HCT116 (cell line): ENCODE data around the gene SNX13.

Source experiments
- EGR1 ChIP-seq: IDR thresholded peaks from 2 replicates; pipeline ENCODE4 v1.6.1; 2012; ENCODE audit warnings: low read depth
- EZH2 ChIP-seq: fragments of 200-600 bp; sonication (generic); IDR thresholded peaks from 2 replicates; pipeline ENCODE4 v1.6.1; 2017; ENCODE audit warnings: antibody characterized with exemption, mixed run types
- EZH2phosphoT487 ChIP-seq: fragments of 200-600 bp; IDR thresholded peaks from 2 replicates; pipeline ENCODE4 v1.6.1; 2018; ENCODE audit warnings: antibody characterized with exemption, borderline replicate concordance
- FOSL1 ChIP-seq: IDR thresholded peaks from 2 replicates; pipeline ENCODE4 v1.6.1; 2012; ENCODE audit warnings: low read depth
- POLR2A ChIP-seq: IDR thresholded peaks from 2 replicates; pipeline ENCODE4 v1.7.0; 2011; ENCODE audit warnings: borderline replicate concordance; ENCODE audit not compliant: insufficient read depth, insufficient read length; ENCODE audit errors: extremely low read depth
- POLR2AphosphoS5 ChIP-seq: IDR thresholded peaks from 2 replicates; pipeline ENCODE4 v1.6.1; 2011; ENCODE audit warnings: mild to moderate bottlenecking, low read depth, low read length, moderate library complexity
- SP1 ChIP-seq: IDR thresholded peaks from 2 replicates; pipeline ENCODE4 v1.6.1; 2012; ENCODE audit warnings: low read depth
- YY1 ChIP-seq: IDR thresholded peaks from 2 replicates; pipeline ENCODE4 v1.6.1; 2011; ENCODE audit warnings: low read length, low read depth, moderate library complexity, mild to moderate bottlenecking; ENCODE audit not compliant: insufficient replicate concordance; ENCODE audit errors: extremely low read depth
- ZNF274 ChIP-seq: fragments of 200-500 bp; sonication (Bioruptor generic); IDR thresholded peaks from 2 replicates; pipeline ENCODE4 v1.6.1; 2014; ENCODE audit warnings: mild to moderate bottlenecking, low read depth, low read length, inconsistent platforms
- TF ChIP-seq, protein P1 (sequence below): IDR thresholded peaks from 2 replicates; pipeline ENCODE4 v1.6.1; 2012; ENCODE audit warnings: low read depth
- TF ChIP-seq, protein P2 (sequence below), 3 experiments: fragments of 200-600 bp in 1 of 3; sonication (generic) in 1 of 3; IDR thresholded peaks in 2 of 3; conservative IDR thresholded peaks in 1 of 3; 2 replicates each; pipeline ENCODE4 v1.5.1; 2012 to 2017; ENCODE audit warnings: low read depth in 2 of 3, low read length in 2 of 3, antibody characterized with exemption in 1 of 3, borderline replicate concordance in 1 of 3, control low read depth in 1 of 3, mild to moderate bottlenecking in 1 of 3, mixed read lengths in 1 of 3, mixed run types in 1 of 3, moderate library complexity in 1 of 3; ENCODE audit not compliant: insufficient read depth in 1 of 3

DNA sequence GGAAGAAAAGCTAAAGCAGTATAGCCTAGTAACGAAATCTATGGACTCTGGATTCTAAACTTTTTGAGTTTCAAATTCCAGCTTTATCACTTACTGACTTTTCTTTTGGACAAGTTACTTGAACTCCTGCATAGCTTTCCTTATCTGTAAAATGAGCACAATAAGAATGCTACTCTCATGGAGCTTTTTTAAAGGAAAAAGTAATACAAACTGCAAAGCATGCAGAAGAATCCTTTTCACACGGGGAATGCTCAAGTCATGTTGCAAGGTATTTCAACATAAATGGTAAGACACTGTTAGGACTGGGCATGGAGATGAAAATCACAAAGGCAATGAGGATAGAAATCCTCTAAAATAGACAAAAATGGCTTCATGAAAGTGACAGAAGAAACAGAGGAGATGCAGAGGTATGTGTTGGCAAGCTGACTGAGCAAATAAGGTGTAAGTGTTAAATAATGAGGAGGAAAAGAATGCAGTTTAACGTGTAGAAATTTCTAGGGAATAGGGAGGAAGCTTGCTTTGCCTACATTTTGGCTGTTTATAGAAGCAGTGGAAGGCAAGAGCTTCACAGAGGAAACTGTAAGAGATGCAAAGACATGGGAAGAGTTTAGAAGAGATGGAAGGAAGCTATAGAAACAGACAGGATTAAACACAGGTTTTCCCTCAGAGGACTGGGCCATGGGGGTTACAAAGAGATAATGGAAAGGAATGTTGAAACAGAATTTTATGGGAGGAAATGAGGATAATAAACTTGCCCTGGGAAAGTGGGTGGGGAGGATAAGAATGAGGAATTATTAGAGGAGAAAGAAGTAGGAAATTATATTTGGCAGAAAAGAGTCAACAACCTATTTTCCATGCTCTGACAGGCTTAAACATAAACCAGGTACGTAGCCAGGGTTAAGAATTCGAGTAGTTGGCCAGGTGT, 28.8 kb upstream of the SNX13 start:
- TF ChIP-seq POLR2AphosphoS5 (no peak), YY1 (no peak), EZH2 (no peak), SP1 (no peak), EZH2phosphoT487 (no peak), ZNF274 (no peak), EGR1 (no peak), POLR2A (no peak), FOSL1 (no peak)
- TF ChIP-seq, protein P1, sequence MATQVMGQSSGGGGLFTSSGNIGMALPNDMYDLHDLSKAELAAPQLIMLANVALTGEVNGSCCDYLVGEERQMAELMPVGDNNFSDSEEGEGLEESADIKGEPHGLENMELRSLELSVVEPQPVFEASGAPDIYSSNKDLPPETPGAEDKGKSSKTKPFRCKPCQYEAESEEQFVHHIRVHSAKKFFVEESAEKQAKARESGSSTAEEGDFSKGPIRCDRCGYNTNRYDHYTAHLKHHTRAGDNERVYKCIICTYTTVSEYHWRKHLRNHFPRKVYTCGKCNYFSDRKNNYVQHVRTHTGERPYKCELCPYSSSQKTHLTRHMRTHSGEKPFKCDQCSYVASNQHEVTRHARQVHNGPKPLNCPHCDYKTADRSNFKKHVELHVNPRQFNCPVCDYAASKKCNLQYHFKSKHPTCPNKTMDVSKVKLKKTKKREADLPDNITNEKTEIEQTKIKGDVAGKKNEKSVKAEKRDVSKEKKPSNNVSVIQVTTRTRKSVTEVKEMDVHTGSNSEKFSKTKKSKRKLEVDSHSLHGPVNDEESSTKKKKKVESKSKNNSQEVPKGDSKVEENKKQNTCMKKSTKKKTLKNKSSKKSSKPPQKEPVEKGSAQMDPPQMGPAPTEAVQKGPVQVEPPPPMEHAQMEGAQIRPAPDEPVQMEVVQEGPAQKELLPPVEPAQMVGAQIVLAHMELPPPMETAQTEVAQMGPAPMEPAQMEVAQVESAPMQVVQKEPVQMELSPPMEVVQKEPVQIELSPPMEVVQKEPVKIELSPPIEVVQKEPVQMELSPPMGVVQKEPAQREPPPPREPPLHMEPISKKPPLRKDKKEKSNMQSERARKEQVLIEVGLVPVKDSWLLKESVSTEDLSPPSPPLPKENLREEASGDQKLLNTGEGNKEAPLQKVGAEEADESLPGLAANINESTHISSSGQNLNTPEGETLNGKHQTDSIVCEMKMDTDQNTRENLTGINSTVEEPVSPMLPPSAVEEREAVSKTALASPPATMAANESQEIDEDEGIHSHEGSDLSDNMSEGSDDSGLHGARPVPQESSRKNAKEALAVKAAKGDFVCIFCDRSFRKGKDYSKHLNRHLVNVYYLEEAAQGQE = no peak
- TF ChIP-seq, protein P2, sequence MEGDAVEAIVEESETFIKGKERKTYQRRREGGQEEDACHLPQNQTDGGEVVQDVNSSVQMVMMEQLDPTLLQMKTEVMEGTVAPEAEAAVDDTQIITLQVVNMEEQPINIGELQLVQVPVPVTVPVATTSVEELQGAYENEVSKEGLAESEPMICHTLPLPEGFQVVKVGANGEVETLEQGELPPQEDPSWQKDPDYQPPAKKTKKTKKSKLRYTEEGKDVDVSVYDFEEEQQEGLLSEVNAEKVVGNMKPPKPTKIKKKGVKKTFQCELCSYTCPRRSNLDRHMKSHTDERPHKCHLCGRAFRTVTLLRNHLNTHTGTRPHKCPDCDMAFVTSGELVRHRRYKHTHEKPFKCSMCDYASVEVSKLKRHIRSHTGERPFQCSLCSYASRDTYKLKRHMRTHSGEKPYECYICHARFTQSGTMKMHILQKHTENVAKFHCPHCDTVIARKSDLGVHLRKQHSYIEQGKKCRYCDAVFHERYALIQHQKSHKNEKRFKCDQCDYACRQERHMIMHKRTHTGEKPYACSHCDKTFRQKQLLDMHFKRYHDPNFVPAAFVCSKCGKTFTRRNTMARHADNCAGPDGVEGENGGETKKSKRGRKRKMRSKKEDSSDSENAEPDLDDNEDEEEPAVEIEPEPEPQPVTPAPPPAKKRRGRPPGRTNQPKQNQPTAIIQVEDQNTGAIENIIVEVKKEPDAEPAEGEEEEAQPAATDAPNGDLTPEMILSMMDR (IDR thresholded peaks at IDR 0.05 in 2 of 3, conservative IDR thresholded peaks at IDR 0.05 in 1 of 3; ENCODE audit: borderline replicate concordance in 1 of 3, insufficient read depth in 1 of 3, low read depth in 2 of 3, low read length in 2 of 3) = no peak
